ENCODE measurements around the gene FAM168B.

FAM168B gene

DNA sequence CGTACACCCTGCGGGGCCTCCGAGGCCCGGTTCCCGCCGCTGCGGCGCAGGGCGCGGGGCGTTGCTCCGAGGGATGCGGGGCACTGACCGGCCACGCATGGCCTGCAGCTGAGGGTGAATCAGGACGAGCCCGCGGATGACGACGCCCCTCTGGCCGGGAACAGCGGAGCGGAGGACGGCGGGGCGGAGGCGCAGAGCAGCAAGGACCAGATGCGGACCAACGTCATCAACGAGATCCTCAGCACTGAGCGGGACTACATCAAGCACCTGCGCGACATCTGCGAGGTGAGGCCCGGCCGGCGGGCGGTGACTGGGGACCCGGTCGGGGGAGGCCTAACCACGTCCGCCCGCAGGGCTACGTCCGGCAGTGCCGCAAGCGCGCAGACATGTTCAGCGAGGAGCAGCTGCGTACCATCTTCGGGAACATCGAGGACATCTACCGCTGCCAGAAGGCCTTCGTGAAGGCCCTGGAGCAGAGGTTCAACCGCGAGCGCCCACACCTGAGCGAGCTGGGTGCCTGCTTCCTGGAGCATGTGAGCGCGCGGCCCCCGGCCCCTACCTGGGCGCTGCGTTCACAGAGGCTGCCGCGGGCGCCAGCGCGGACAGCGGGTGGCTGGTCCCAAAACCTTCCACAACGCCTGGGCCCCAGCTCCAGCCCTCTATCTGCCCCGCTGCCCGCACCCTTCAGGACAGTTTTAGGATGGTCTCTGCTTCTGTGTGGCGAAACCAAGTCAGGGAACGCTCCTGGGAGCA, 53.2 kb downstream of the FAM168B start:
- DNase-seq = no peak

DNA sequence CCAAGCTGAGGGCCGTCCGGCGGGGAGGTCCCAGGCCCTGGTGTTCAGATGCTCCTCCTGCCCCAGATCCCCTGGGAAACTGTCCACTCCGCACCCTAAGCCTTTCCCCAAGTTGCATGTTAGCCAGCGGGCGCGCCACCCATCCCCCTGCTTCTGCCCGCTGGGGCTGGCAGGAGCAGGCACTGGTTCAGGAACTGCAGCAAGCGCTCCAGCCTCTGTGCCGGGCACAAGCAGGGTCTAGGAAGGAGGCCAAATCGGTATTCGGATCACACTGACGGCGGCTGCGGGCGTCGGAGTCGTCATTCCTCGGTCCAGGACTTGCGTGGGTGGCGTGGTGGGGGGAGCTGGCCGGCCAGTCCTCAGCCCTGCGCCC, 53.7 kb downstream of the FAM168B start:
- no peak for DNase-seq

DNA sequence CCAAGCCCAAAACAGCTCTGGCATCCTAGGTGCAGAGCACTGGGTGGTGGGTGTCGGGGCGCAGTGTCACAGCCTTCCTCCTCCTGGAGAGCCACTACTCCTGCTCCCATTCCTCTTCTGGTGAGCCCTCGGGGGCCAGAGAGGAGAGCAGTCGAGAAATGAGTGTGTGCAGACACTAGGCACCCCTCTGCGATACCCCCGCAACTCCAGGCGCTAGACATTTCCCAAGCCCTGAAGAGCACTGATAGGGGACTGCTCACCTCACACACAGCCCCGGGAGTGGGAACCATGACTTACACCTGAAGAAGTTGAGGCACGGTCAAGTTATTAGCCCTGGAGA, 54.2 kb downstream of the FAM168B start:
- no peak for DNase-seq

DNA sequence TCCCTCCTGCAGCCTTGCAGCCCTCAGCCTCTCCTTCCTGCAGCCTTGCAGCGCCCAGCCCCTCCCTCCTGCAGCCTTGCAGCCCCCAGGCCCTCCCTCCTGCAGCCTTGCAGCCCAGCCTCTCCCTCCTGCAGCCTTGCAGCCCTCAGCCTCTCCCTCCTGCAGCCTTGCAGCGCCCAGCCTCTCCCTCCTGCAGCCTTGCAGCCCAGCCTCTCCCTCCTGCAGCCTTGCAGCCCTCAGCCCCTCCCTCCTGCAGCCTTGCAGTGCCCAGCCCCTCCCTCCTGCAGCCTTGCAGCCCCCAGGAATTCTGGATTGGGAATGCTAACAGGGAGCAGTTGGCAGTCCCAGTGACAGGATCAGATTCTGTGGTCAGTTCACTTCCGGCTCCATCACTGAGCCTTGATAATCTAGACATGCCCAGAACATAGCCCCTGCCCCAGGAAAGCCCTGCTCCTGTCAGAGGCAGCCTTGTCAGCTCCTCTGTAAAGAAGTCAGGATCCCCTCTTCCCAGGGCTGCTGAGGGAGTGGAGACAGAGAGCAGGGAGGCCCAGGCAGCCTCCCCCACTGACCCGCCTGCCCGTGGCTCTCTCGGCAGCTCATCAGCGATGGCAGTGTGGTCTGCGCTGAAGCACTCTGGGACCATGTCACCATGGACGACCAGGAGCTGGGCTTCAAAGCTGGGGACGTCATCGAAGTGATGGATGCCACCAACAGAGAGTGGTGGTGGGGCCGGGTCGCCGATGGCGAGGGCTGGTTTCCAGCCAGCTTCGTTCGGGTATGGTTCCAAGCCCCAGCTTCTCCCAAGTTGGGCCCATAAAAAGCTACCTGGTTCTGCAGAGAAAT, 54.8 kb downstream of the FAM168B start:
- no peak for DNase-seq

DNA sequence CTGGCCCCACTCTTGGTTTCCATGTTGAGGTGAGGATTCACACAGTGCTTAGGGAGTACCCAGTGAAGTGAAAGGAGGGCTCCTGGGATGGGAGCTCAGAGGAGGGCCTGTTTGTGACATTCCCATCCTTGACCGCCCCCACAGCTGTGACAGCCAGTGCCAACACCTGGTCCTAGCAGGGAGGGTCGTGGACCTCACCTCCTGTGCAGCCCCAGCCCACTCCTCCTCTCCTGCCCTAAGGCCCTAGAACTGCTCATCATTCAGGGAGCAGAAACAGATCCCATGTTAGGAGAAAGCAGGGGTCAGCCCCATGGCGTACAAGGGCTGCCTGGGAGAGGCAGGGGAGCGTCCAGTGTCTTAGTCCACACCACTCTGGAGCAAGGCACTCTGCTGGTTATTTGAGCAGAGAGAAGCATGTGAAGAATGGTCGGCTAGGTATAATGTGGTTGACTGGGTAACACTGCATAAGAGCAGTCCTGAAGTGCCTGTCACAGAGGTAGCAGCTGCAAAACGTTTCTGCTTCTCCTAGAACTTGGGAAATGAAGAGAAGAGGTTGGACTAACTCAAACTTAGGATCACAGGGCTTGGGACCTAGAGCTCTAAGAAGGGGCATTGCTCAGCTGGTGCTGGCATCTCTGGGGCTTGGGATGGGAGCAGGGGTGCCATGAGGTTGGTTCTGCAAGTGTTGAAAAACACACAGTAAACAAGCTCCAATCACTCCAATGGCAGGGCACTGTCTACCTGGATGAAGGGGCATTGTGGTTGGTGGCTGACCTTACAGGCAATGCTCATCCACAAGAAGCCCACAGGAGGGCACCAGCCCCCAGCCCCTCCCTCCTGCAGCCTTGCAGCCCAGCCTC, 55.6 kb downstream of the FAM168B start:
- DNase-seq = no peak

DNA sequence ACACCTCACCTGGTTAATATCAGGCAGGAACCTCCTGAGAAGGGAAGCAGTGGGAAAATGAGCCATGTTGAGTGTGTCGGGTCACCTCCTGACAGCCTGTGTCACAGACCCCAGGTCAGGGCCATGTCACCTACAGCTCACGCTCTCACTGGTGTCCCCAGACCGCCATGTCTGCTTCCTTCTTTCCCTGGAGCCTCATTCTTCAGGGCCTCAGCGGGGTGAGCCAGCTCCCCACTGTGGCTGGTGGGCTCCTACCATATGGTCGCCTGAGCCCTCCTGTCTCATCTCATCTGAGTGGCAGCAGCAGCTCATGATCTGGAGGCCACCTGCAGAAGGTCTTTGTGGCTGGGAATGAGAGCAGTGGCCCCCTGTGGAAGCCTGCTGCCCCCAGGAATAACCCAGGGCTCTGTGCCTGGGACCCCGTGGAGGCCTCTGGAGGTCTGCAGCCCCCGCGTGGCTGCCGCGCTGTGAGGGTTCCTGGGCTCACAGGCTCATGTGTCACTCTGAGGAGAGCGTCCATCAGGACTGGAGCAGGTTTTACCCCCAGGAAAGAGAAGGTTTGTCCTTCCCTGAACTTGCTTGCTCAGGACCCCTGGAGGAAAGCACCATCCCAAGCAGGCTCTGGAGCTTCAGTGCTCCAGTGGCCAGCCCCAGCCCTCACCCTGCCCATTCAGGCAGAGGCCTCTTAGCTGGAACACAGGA, 56.4 kb downstream of the FAM168B start:
- no peak for DNase-seq

DNA sequence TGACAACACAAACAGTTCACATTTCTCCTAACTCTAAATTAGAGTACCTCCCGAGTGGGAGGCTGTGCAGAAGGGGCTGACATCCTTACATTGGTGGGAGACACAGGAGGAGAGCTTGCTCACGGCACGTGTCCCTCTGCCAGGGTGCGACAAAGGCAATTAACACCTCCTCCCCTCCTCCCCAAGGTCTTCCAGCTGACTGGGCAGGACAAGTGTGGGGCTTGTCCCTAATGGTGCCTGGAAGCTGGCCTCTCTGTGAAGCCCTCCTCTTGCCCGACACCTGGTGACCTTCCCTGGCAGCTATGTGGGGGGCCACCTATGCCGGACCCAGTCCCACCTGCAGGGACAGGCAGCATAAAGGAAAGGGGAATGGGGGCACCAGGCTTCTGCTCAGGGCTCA, 57.0 kb downstream of the FAM168B start:
- no peak for DNase-seq

DNA sequence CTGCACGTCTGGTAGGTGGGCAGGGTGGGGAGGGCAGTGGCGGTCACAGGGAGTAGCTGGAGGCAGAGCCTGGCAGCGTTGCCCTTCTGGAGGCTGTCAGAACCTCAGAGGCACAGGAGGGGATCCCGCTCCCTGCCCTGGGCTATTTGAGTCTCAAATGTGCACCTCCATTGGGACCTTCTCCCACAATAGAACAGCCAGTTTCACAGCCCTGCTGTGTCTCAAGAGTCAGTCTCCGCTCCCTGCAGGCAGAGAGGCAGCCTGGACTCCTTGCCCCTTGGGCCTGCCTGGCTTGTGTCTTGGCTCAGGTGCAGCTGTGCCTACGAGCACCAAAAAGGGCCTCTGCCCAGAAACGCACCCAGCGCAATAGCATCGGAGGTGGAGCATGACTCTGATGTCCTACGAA, 57.4 kb downstream of the FAM168B start:
- no peak for DNase-seq

DNA sequence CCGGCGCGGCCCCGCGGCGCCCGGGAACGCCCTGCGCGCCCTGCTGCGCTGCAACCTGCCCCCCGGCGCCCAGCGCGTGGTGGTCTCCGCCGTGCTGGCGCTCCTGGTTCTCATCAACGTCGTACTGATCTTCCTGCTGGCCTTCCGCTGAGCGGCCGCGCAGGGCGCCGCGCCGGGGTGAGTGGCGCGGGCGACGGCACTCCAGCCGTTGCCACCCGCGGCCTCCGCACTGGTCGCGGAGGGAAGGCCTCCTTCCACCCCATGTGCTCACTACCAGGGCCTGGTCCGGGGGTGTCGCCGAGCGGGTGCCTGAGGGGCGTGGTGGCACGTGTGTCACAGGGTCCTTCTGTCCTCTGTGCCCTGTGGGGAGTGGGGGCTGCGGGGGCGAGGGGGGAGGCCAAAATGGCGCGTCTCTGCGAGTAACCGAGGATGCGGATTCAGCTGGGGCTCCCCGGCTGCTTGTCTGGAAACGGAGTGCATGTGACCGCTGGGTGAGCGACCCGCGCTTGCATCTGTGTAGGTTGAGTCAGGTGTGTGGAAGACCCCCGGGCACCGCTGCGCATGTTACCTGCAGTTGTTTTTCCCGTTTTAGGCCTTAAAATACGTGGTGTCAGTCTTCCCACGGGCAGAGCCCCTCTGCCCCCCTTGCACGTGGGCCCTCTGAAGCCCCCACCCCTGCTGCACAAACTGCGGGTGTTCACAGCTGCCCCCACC, 58.0 kb downstream of the FAM168B start:
- no peak for DNase-seq

DNA sequence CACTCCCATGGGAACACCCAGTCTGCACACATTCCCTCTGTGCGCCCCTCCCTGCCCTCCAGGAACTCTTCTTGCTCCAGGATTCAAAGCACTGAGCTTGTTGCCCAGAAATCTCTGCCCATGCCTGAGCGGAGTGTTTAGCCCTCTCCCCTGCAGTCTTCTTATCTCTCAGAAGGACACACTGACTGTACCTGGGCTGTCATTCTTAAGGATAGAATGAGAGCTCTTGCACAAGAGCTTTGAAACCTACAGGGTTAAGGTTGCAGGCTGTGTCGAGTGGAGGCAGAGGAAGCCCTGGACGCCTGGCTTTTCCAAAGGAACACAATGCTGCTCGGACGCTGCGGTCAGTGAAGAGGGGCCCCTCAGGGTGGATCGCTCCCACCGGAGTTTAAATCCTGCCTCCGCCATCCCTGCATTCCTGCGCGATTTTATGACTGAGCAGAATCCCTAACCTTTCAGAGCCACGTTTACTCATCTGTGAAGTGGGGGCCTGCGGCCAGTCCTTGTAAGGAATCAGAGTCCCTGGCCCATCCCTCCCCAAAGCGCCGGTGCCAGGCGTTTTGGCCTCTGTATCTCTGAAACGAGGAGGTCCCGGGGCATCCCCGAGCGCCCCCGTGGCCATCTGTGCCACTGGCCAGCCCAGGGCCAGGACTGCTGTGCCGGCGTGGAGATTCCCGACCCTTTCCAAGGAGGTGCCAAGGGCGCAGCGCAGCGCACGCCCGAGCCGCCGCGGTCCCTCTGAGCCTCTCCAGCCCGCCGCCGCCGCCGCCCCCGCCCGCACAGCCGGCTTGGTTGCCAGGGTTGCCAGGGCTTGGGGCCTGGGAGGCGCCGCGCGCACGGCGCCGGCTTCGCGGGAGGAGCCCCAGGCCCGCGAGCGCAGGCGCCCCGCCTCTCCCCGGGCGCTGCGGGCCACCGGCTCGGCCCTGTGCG, 58.9 kb downstream of the FAM168B start:
- DNase-seq = peak; percentile 39

DNA sequence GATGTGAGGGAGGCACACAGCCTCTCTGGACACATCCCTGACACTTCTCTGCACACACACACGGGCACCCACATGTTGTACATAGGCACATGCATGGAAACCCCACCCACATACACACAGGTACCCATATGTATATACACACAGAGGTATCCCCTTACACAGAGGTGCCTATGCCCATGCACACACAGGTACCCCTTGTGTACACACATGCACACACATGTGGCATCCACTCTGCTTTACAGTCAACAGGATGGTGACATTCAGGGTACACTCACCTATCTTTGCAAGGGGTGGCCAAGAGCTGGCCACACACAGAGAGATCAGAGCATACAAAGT, 59.5 kb downstream of the FAM168B start:
- DNase-seq = no peak

DNA sequence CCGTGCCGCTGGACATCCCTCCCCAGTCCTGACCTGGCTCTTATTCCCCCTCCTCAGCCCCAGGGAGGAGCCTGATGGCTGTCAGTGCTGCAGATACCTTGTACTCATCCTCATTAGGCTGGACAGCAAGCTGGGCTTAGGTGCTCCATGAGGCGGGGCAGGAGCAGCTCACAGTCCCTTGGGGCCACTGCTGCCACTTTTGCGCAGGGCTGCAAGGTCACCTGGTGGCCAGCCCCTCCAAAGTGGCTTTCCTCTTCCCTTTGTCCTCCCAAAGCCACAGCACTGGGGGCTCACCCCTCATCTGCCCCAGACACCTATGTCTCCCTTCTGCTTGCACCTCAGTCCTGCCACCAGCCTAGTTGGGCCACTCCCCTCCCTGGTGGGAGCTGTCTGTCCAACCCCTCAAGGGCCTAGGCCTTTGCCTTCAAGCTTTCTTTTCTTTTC, 60.8 kb downstream of the FAM168B start:
- no peak for DNase-seq

DNA sequence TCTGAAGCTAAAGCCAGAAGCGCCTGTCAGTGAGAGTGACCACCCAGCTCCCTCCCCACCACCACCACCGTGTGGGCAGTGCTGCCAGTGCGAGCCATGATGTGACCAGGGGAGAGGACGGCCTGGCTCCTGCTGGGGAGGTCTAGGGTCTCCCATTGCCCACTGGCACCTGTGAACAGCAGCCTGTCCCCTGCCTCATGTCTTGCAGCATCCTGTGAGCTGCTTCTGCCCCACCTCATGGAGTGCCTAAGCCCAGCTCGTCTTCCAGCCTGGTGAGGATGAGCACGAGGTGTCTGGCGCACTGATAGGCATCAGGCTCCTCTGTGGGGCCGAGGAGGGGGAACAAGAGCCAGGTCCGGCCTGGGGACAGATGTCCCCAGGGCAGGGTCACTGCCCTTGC, 61.4 kb downstream of the FAM168B start:
- no peak for DNase-seq

DNA sequence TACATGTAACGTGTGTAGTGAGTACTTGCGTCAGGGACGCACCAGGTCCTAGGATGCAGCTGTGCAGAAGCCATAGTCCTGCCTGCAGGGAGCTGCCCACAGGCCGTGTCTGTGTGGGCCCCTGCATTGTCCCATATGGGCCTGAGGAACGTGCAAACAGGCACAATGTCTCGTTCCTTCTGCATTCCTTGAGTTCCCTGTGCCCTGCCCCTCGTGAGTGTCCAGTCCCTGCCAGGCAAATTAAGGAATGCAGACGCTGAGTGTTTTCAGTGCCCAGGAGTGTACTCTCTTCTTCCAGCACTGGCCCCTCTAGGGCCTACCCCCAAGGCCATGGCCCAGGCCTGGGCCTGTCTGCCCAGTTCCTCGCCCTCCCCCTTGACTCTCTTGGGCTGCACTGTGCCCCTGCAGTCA, 61.8 kb downstream of the FAM168B start:
- no peak for DNase-seq

DNA sequence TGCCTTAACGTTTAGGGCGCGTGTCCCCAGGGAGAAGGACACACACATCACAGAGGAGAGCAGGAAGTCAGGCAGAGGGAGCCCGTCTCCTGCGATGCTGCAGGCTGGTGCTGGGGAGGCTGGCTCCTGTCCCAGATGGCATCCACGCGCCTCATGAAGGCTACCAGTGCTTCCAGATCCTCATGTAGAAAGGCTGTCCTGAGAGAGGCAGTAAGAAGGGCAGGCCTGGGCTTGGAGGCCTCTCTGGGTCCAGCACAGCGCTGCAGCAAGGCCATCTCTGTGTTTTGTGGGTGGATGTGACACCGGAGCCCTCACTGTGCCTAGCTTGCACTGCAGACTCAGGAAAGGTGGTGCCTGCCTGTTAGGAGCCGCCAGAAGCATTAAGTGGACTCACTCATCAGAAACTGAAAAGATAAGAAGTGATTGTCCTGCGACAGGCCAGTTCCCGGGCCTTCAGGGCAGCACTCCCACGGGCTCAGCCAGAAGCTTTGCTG, 62.7 kb downstream of the FAM168B start:
- DNase-seq = no peak

DNA sequence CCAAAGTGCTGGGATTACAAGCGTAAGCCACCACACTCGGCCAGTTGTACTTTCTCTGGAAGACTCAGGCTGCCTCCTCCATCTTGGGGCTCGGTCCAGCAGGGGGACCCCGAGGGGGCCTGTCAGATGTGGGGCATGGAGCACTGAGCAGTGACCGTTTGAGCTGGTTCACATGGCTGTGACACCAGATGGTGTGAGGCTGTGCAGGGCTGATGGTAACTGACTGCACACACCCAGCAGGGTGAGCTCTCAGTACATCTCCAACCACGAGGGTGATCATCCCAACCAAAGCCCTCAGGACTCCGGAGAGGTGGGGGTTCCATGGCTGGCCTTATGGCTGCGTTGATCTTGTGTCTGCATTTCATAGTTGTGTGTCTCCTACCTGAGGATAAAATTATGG, 63.4 kb downstream of the FAM168B start:
- DNase-seq = no peak

DNA sequence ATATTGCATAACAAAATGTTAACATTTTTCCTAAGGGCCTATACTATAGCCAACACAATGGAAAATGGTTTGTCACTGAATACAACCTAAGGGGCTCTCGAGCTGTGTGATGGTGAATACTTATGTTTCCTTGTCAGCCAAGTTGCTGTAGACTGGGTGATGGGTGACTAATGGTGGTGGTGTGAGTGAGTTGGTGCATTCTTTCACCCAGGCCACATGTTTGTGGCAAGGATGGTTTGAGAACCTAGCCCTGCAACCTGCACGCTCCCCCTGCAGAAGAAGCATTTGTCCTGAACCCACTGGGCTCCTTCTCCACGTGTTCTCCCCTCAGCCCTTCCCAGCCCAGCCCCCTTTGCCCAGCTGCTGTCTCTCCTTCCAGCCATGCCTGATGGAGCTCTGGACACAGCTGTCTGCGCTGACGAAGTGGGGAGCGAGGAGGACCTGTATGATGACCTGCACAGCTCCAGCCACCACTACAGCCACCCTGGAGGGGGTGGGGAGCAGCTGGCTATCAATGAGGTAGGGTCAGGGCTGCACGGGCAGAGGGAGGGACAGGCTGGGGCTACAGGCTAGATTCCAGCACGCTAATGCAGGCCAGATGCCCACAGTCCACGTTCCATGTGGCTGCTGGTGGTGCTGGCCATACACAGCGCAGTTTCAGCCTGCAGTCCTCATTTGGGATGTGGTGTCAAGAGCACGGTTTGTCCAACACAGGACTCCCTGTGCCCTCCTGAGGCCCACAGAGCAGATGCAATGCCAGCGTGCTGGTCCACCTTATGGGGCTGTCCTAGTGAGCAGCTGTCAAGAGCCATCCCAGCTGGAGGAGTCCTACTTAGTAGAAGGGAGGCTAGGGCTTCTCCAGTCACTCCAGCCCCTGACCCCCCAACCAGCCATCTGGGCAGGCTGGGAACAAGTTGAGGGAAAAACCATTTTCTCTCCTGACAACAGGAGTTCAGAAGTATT, 65.4 kb downstream of the FAM168B start:
- DNase-seq = no peak

DNA sequence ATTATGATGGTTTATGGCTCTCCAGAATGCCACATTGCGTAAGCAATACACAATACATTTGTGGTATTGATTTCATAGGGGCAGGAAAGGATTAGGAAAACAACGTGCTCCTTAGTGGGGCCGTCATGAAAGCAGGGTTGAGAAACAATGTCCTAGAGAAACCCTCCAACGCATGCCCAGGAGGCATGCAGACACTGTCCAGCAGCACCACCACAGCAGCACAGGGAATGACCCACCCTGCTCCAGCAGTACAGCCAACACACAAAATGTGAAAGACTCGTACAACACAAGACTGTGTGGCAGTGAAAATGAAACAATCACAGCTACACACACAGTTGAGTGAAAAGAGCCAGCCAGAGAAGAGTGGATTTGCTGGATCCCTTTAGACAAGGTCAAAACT, 66.3 kb downstream of the FAM168B start:
- DNase-seq = no peak

DNA sequence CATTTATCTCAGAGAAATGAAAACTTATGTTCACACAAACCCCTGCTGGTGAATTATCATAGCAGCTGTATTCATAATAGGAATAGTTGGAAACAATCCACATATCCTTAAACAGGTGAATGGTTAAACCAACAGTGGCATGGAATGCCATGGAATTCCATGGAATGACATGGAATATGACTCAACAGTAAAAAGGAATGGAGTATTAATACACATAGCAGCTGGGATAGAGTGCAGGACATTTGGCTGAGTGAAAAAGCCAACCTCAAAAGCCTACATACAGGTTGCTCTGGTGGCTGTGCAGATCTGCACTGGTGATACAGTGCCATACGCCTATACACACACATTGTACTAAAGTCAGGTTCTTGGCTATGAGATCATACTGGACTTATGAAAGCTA, 69.5 kb downstream of the FAM168B start:
- no peak for DNase-seq
